ENCODE results near the gene ARHGEF1.

ARHGEF1 gene

GRCh38 chr19:41918653-41919244 is 35.8 kb downstream of the ARHGEF1 start:
- no peak for DNase-seq (ENCODE audit: low read depth)

GRCh38 chr19:41919948-41920712 is 37.1 kb downstream of the ARHGEF1 start:
- no peak for DNase-seq (ENCODE audit: low read depth)

- no peak for DNase-seq (ENCODE audit: low read depth)
Observed at GRCh38 chr19:41920882-41921576, 38.0 kb downstream of the ARHGEF1 start.

- no peak for DNase-seq (ENCODE audit: low read depth)
Observed at GRCh38 chr19:41921577-41922576, 38.9 kb downstream of the ARHGEF1 start.

- no peak for DNase-seq (ENCODE audit: low read depth)
Observed at GRCh38 chr19:41922585-41922984, 39.6 kb downstream of the ARHGEF1 start.

GRCh38 chr19:41923045-41923788 is 40.2 kb downstream of the ARHGEF1 start:
- no peak for DNase-seq (ENCODE audit: low read depth)

GRCh38 chr19:41924151-41925145 is 41.5 kb downstream of the ARHGEF1 start:
- DNase-seq (ENCODE audit: low read depth), result no peak

- no peak for DNase-seq (ENCODE audit: low read depth)
Observed at GRCh38 chr19:41925208-41926003, 42.4 kb downstream of the ARHGEF1 start.

- DNase-seq (ENCODE audit: low read depth), result no peak
Observed at GRCh38 chr19:41926028-41926762, 43.2 kb downstream of the ARHGEF1 start.

- DNase-seq (ENCODE audit: low read depth), result no peak
Observed at GRCh38 chr19:41926763-41927496, 43.9 kb downstream of the ARHGEF1 start.

- DNase-seq (ENCODE audit: low read depth), result no peak
Observed at GRCh38 chr19:41927497-41928192, 44.7 kb downstream of the ARHGEF1 start.

- no peak for DNase-seq (ENCODE audit: low read depth)
Observed at GRCh38 chr19:41928221-41928683, 45.3 kb downstream of the ARHGEF1 start, which contains the start of gene ERFL. Gene ERFL (minus strand): TSS chr19:41928449. CDS start chr19:41912919, 15,530 bp downstream.

- no peak for DNase-seq (ENCODE audit: low read depth)
Observed at GRCh38 chr19:41928754-41929535, 46.0 kb downstream of the ARHGEF1 start.

- DNase-seq (ENCODE audit: low read depth), result no peak
Observed at GRCh38 chr19:41929536-41930071, 46.6 kb downstream of the ARHGEF1 start.

- no peak for DNase-seq (ENCODE audit: low read depth)
Observed at GRCh38 chr19:41930322-41930722, 47.3 kb downstream of the ARHGEF1 start.
